Fibroblast of skin of left quadriceps (primary cell): ENCODE results near the gene COL4A1.

Source experiments
- DNase-seq, 2 experiments: peaks; one replicate each; pipeline ENCODE4 v3.0.0-alpha.2; 2013; ENCODE audit warnings: low read depth in 2 of 2

COL4A1 gene

GRCh38 chr13:110306960-110307766, at the start of gene COL4A1, which contains the start of gene COL4A2:
Gene COL4A1, minus strand, starts transcription at chr13:110307157. Its CDS starts 130 bp downstream, at chr13:110307027.
Gene COL4A2, plus strand, starts transcription at chr13:110307284. Its CDS starts 620 bp downstream, at chr13:110307904.
- no peak for DNase-seq

- no peak for DNase-seq
Observed at GRCh38 chr13:110356362-110356761, 49.4 kb upstream of the COL4A1 start.

GRCh38 chr13:110354715-110355473, 47.9 kb upstream of the COL4A1 start:
- DNase-seq = no peak

GRCh38 chr13:110354123-110354627, 47.2 kb upstream of the COL4A1 start:
- DNase-seq = no peak

GRCh38 chr13:110353339-110353977, 46.5 kb upstream of the COL4A1 start:
- DNase-seq = no peak

GRCh38 chr13:110352735-110353134, 45.8 kb upstream of the COL4A1 start:
- no peak for DNase-seq

GRCh38 chr13:110351636-110352420, 44.9 kb upstream of the COL4A1 start:
- DNase-seq = no peak

- no peak for DNase-seq
Observed at GRCh38 chr13:110350509-110350908, 43.6 kb upstream of the COL4A1 start.

GRCh38 chr13:110350049-110350448, 43.1 kb upstream of the COL4A1 start:
- DNase-seq = no peak

- DNase-seq = no peak
Observed at GRCh38 chr13:110349239-110349638, 42.3 kb upstream of the COL4A1 start.

- no peak for DNase-seq
Observed at GRCh38 chr13:110348309-110349105, 41.5 kb upstream of the COL4A1 start.

GRCh38 chr13:110347535-110348308, 40.8 kb upstream of the COL4A1 start:
- DNase-seq = peak; percentile 54 to 59

GRCh38 chr13:110347088-110347487, 40.1 kb upstream of the COL4A1 start:
- no peak for DNase-seq

GRCh38 chr13:110346661-110347067, 39.7 kb upstream of the COL4A1 start:
- DNase-seq = no peak

- DNase-seq = no peak
Observed at GRCh38 chr13:110345701-110346100, 38.7 kb upstream of the COL4A1 start.

GRCh38 chr13:110345266-110345665, 38.3 kb upstream of the COL4A1 start:
- DNase-seq = no peak

- no peak for DNase-seq
Observed at GRCh38 chr13:110344320-110344719, 37.4 kb upstream of the COL4A1 start.

GRCh38 chr13:110343241-110343865, 36.4 kb upstream of the COL4A1 start:
- no peak for DNase-seq

- no peak for DNase-seq
Observed at GRCh38 chr13:110342474-110342873, 35.5 kb upstream of the COL4A1 start.
